ENCODE results near the gene DYNLL2.

GRCh38 chr17:58107306-58107705, 24.1 kb downstream of the DYNLL2 start:
- TF ChIP-seq EZH2phosphoT487 (IDR thresholded peaks at IDR 0.05; ENCODE audit: borderline replicate concordance, low read depth, low read length), result no peak
- TF ChIP-seq, protein P1, sequence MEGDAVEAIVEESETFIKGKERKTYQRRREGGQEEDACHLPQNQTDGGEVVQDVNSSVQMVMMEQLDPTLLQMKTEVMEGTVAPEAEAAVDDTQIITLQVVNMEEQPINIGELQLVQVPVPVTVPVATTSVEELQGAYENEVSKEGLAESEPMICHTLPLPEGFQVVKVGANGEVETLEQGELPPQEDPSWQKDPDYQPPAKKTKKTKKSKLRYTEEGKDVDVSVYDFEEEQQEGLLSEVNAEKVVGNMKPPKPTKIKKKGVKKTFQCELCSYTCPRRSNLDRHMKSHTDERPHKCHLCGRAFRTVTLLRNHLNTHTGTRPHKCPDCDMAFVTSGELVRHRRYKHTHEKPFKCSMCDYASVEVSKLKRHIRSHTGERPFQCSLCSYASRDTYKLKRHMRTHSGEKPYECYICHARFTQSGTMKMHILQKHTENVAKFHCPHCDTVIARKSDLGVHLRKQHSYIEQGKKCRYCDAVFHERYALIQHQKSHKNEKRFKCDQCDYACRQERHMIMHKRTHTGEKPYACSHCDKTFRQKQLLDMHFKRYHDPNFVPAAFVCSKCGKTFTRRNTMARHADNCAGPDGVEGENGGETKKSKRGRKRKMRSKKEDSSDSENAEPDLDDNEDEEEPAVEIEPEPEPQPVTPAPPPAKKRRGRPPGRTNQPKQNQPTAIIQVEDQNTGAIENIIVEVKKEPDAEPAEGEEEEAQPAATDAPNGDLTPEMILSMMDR (conservative IDR thresholded peaks at IDR 0.05; ENCODE audit: low read length), result no peak

Measured in OCI-LY7 (cell line).